Keratinocyte (primary cell): ENCODE measurements around the gene CEP78.

Experiments used
- CTCF ChIP-seq, 3 experiments: IDR thresholded peaks in 1 of 3; conservative IDR thresholded peaks in 1 of 3; optimal IDR thresholded peaks in 1 of 3; 2 replicates in 2 of 3; 3 replicates in 1 of 3; pipeline versions ENCODE3 to v1.5.1; 2011; ENCODE audit warnings: low read length in 3 of 3, mild to moderate bottlenecking in 3 of 3, moderate library complexity in 2 of 3, control low read depth in 1 of 3, inconsistent platforms in 1 of 3; ENCODE audit not compliant: insufficient read depth in 2 of 3; ENCODE audit errors: extremely low read depth in 1 of 3
- EZH2 ChIP-seq: IDR thresholded peaks from one replicate; pipeline ENCODE4 v1.6.1; 2012; ENCODE audit warnings: inconsistent platforms, mild to moderate bottlenecking, low read length, moderate library complexity

- no peak for TF ChIP-seq CTCF (optimal IDR thresholded peaks at IDR 0.05 in 1 of 3, IDR thresholded peaks at IDR 0.05 in 1 of 3, conservative IDR thresholded peaks at IDR 0.05 in 1 of 3; ENCODE audit: extremely low read depth in 1 of 3, insufficient read depth in 2 of 3, low read length in 3 of 3)
- TF ChIP-seq EZH2, result no peak
Measured at GRCh38 chr9:78291240-78291925, 55.5 kb downstream of the CEP78 start.
